K562 (cell line): ENCODE data around the gene PIH1D1. TPM values are rescaled to one million over a fixed set of nuclear protein-coding genes. Genes with fewer than 3 reads are reported as not detected.

Experiments used
- ATF6 ChIP-seq: sonication (generic); formaldehyde crosslinking; IDR thresholded peaks from 2 replicates; pipeline ENCODE4 v1.4.0; 2020; ENCODE audit warnings: mild to moderate bottlenecking, missing genetic modification reagents
- BRF1 ChIP-seq: IDR thresholded peaks from 3 replicates; pipeline ENCODE4 v1.6.1; 2011; ENCODE audit warnings: borderline replicate concordance, mild to moderate bottlenecking; ENCODE audit not compliant: insufficient read length; ENCODE audit errors: extremely low read depth
- HDAC6 ChIP-seq: IDR thresholded peaks from 2 replicates; pipeline ENCODE4 v1.6.1; 2012; ENCODE audit warnings: low read depth, mild to moderate bottlenecking, control low read depth, inconsistent platforms, low read length, moderate library complexity
- HDGF ChIP-seq: fragments of 450-650 bp; IDR thresholded peaks from 2 replicates; pipeline ENCODE4 v1.6.1; 2016
- HINFP ChIP-seq: fragments of 450-650 bp; conservative IDR thresholded peaks from 2 replicates; pipeline ENCODE4 v1.6.1; 2016; ENCODE audit warnings: missing genetic modification characterization, low read depth, mild to moderate bottlenecking, control low read depth, missing compliant biosample characterization
- HMGXB4 ChIP-seq: sonication (generic); formaldehyde crosslinking; IDR thresholded peaks from 2 replicates; pipeline ENCODE4 v1.8.1; 2023; ENCODE audit warnings: mild to moderate bottlenecking, missing genetic modification reagents
- KAT2B ChIP-seq: IDR thresholded peaks from one replicate; pipeline ENCODE4 v1.6.1; 2012; ENCODE audit warnings: low read depth, mild to moderate bottlenecking, control low read depth, inconsistent platforms, low read length, moderate library complexity
- KLF13 ChIP-seq: fragments of 450-650 bp; IDR thresholded peaks from 2 replicates; pipeline ENCODE4 v1.6.1; 2016; ENCODE audit warnings: missing genetic modification characterization, low read depth, mild to moderate bottlenecking, missing compliant biosample characterization, moderate library complexity, borderline replicate concordance
- NRF1 ChIP-seq, 2 experiments: fragments of 450-650 bp; IDR thresholded peaks in 1 of 2; conservative IDR thresholded peaks in 1 of 2; 2 replicates each; pipeline ENCODE4 v1.6.1; 2014; ENCODE audit warnings: mild to moderate bottlenecking in 2 of 2
- SETDB1 ChIP-seq: IDR thresholded peaks from one replicate; pipeline ENCODE4 v1.6.1; 2012; ENCODE audit warnings: low read length, control low read depth, inconsistent platforms
- SREBF2 ChIP-seq: sonication (generic); formaldehyde crosslinking; IDR thresholded peaks from 2 replicates; pipeline ENCODE4 v1.4.0; 2020; ENCODE audit warnings: mild to moderate bottlenecking, missing genetic modification reagents
- ZKSCAN8 ChIP-seq: fragments of 200-800 bp; sonication (Bioruptor generic); IDR thresholded peaks from 2 replicates; pipeline ENCODE4 v1.6.1; 2016; ENCODE audit warnings: missing genetic modification characterization, missing compliant biosample characterization
- ZNF311 ChIP-seq: fragments of 250-450 bp; sonication (Bioruptor Pico); IDR thresholded peaks from 2 replicates; pipeline ENCODE4 v1.4.0; 2020; ENCODE audit warnings: mild to moderate bottlenecking, moderate library complexity
- ZSCAN29 ChIP-seq: fragments of 450-650 bp; IDR thresholded peaks from 2 replicates; pipeline ENCODE4 v1.6.1; 2017
- polyA plus RNA-seq, 8 experiments: library from polyadenylated mRNA; depleted of rRNA in 4 of 8; stranded (reverse) in 5 of 8; unstranded in 3 of 8; fragments of >200 nt; fragmentation: Nextera tagmentation in 2 of 8; fragmentation: Illumina TruSeq in 1 of 8; extraction: Ambion mirVana in 2 of 8; extraction: Trizol in 1 of 8; gene quantifications; 2 replicates each; pipeline versions ENCODE4 v1.2.1 to v1.2.3, GENCODE V29; 2011 to 2014; ENCODE audit warnings: inconsistent platforms in 1 of 8, missing spikeins in 1 of 8
- total RNA-seq, 7 experiments: library from RNA; depleted of rRNA in 6 of 7; stranded (reverse); fragments of >200 nt in 6 of 7; fragmentation: Illumina TruSeq in 2 of 7; extraction: Trizol in 2 of 7; gene quantifications; 2 replicates each; pipeline versions ENCODE4 v1.2.1 to v1.2.3, GENCODE V29; 2011 to 2021; ENCODE audit warnings: low replicate concordance in 1 of 7
- TF ChIP-seq, protein P1 (sequence below), 2 experiments: fragments of 150-350 bp in 1 of 2; IDR thresholded peaks; 2 replicates each; pipeline ENCODE4 v1.6.1; 2012 to 2016; ENCODE audit warnings: low read depth in 2 of 2, low read length in 2 of 2, mild to moderate bottlenecking in 1 of 2, moderate library complexity in 1 of 2
- TF ChIP-seq, protein P2 (sequence below): sonication (generic); formaldehyde crosslinking; IDR thresholded peaks from 2 replicates; pipeline ENCODE4 v1.8.0; 2022; ENCODE audit warnings: missing genetic modification reagents, mild to moderate bottlenecking, moderate library complexity, borderline replicate concordance

Gene PIH1D1
- total and polyA plus RNA-seq, 9 of the 15 experiments (the other 6 are each of a cell fraction or from before 2014, with no cell fraction given), result 26.5 to 224 (median 137) TPM

DNA sequence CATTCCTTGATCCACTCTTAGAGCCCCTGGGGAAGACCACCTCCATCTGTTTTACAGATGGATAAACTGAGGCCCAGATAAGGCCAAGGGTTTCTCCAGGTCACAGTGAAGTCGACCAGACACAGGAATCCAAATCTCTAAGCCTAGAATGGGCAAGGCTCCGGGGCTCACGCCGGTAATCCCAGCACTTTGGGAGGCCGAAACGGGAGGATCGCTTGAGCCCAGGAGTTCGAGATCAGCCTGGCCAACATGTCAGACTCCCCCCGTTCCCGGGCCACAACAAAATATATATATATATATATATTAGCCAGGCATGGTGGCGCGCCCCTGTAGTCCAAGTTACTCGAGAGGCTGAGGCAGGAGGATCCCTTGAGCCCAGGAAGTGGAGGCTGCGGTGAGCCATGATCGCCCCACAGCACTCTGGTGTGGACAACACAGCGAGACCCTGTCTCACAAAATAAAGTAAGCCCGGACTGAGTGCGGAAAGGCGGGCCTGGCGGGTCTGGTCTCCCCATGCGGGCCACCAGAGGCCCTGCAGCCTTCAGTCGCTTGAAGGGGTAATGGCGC lies 35.2 kb upstream of the PIH1D1 start (continued):
- no peak for TF ChIP-seq ATF6 (CRISPR knock-in tag)
- TF ChIP-seq, protein P1, sequence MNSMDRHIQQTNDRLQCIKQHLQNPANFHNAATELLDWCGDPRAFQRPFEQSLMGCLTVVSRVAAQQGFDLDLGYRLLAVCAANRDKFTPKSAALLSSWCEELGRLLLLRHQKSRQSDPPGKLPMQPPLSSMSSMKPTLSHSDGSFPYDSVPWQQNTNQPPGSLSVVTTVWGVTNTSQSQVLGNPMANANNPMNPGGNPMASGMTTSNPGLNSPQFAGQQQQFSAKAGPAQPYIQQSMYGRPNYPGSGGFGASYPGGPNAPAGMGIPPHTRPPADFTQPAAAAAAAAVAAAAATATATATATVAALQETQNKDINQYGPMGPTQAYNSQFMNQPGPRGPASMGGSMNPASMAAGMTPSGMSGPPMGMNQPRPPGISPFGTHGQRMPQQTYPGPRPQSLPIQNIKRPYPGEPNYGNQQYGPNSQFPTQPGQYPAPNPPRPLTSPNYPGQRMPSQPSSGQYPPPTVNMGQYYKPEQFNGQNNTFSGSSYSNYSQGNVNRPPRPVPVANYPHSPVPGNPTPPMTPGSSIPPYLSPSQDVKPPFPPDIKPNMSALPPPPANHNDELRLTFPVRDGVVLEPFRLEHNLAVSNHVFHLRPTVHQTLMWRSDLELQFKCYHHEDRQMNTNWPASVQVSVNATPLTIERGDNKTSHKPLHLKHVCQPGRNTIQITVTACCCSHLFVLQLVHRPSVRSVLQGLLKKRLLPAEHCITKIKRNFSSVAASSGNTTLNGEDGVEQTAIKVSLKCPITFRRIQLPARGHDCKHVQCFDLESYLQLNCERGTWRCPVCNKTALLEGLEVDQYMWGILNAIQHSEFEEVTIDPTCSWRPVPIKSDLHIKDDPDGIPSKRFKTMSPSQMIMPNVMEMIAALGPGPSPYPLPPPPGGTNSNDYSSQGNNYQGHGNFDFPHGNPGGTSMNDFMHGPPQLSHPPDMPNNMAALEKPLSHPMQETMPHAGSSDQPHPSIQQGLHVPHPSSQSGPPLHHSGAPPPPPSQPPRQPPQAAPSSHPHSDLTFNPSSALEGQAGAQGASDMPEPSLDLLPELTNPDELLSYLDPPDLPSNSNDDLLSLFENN (IDR thresholded peaks at IDR 0.05; ENCODE audit: low read depth in 2 of 2, low read length in 2 of 2), result no peak
- no peak; the same call in 1 of the 2 replicates for TF ChIP-seq ZNF311 (CRISPR knock-in tag)
- no peak for TF ChIP-seq HDAC6
- no peak for TF ChIP-seq HINFP
- TF ChIP-seq KAT2B, result no peak
- no peak for TF ChIP-seq SREBF2 (CRISPR knock-in tag)
- TF ChIP-seq ZKSCAN8 (CRISPR knock-in tag), result no peak
- no peak for TF ChIP-seq BRF1
- TF ChIP-seq ZSCAN29, result no peak
- TF ChIP-seq KLF13 (tag), result no peak
- no peak for TF ChIP-seq SETDB1
- no peak for TF ChIP-seq HDGF
- no peak for TF ChIP-seq NRF1 (conservative IDR thresholded peaks at IDR 0.05 in 1 of 2, IDR thresholded peaks at IDR 0.05 in 1 of 2)
- TF ChIP-seq, protein P2, sequence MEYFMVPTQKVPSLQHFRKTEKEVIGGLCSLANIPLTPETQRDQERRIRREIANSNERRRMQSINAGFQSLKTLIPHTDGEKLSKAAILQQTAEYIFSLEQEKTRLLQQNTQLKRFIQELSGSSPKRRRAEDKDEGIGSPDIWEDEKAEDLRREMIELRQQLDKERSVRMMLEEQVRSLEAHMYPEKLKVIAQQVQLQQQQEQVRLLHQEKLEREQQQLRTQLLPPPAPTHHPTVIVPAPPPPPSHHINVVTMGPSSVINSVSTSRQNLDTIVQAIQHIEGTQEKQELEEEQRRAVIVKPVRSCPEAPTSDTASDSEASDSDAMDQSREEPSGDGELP (CRISPR knock-in tag), result no peak; the same call in 1 of the 2 replicates
- 0 out of 2 replicates have a peak, but pooled peaks have one; percentile 1 for TF ChIP-seq HMGXB4 (CRISPR knock-in tag)
